ENCODE results near the gene FGF21.

Gene FGF21

GRCh38 chr19:48740164-48740972, 15.0 kb upstream of the FGF21 start, which contains the start of gene RASIP1:
Gene RASIP1, minus strand, starts transcription at chr19:48740610. Its CDS starts 328 bp downstream, at chr19:48740282.
- Histone ChIP-seq H3K36me3 (ENCODE audit: control insufficient read depth in 1 of 2, insufficient read depth in 2 of 2, low read length in 2 of 2) (no peaks in the 10 kb centered on the region), H3K4me2 (ENCODE audit: low read length) (peak within 1 kb of the TSS; percentile 72), H3K23ac (ENCODE audit: low read length) (no peak within 1 kb of the TSS), H3K4me3 (ENCODE audit: low read depth, low read length) (peak within 1 kb of the TSS; percentile 33), H4K91ac (ENCODE audit: low read depth, low read length) (no peak within 1 kb of the TSS), H3K14ac (ENCODE audit: low read length) (no peak within 1 kb of the TSS), H2AK5ac (ENCODE audit: low read length) (no peak within 1 kb of the TSS), H2AFZ (ENCODE audit: insufficient read depth, low read length, poor library complexity) (no peak within 1 kb of the TSS), H4K8ac (ENCODE audit: low read depth, low read length) (no peak within 1 kb of the TSS), H3K79me2 (ENCODE audit: control insufficient read depth, insufficient read depth, low read length, poor library complexity) (no peaks in the 10 kb centered on the region), H3K4me1 (ENCODE audit: control insufficient read depth in 1 of 2, insufficient read depth in 2 of 2, low read length in 2 of 2) (peaks cover 9 to 10% of the 10 kb centered on the region in 2 experiments), H2BK5ac (ENCODE audit: low read depth, low read length, poor library complexity) (no peak within 1 kb of the TSS), H3K9ac (ENCODE audit: low read length) (no peak within 1 kb of the TSS), H3K9me3 (ENCODE audit: insufficient read depth, low read depth, low read length) (peaks cover 4% of the 10 kb centered on the region), H3K4ac (ENCODE audit: low read depth, low read length) (no peak within 1 kb of the TSS), H2BK12ac (ENCODE audit: low read length) (no peak within 1 kb of the TSS), H4K12ac (ENCODE audit: low read depth, low read length) (no peak within 1 kb of the TSS), H2BK120ac (ENCODE audit: insufficient read depth, low read length, poor library complexity) (no peak within 1 kb of the TSS), H3K18ac (ENCODE audit: low read length) (no peak within 1 kb of the TSS), H3K79me1 (ENCODE audit: low read length) (peaks cover 4% of the 10 kb centered on the region), H3K27ac (ENCODE audit: low read depth, low read length) (no peak within 1 kb of the TSS), H3K27me3 (ENCODE audit: insufficient read depth, low read length) (peaks cover 16% of the 10 kb centered on the region)
- no CpG with 5 or more reads among the region's 27 CpGs for WGBS (ENCODE audit: extremely low coverage, insufficient coverage, insufficient read length)
- no peak for DNase-seq

GRCh38 chr19:48741129-48741999, 14.0 kb upstream of the FGF21 start:
- Histone ChIP-seq H3K18ac (ENCODE audit: low read length) (no peak overlapping the region), H3K14ac (ENCODE audit: low read length) (no peak overlapping the region)

GRCh38 chr19:48742096-48742495, 13.2 kb upstream of the FGF21 start:
- Histone ChIP-seq H4K8ac (ENCODE audit: low read depth, low read length) (no peak overlapping the region), H3K79me2 (ENCODE audit: control insufficient read depth, insufficient read depth, low read length, poor library complexity) (no peaks in the 10 kb centered on the region), H2AK5ac (ENCODE audit: low read length) (no peak overlapping the region), H3K27ac (ENCODE audit: low read depth, low read length) (no peak overlapping the region), H3K79me1 (ENCODE audit: low read length) (peaks cover 6% of the 10 kb centered on the region), H3K23ac (ENCODE audit: low read length) (no peak overlapping the region), H2BK5ac (ENCODE audit: low read depth, low read length, poor library complexity) (no peak overlapping the region), H2BK120ac (ENCODE audit: insufficient read depth, low read length, poor library complexity) (no peak overlapping the region), H3K4ac (ENCODE audit: low read depth, low read length) (no peak overlapping the region), H3K14ac (ENCODE audit: low read length) (no peak overlapping the region), H3K18ac (ENCODE audit: low read length) (no peak overlapping the region), H2AFZ (ENCODE audit: insufficient read depth, low read length, poor library complexity) (no peak overlapping the region), H2BK12ac (ENCODE audit: low read length) (no peak overlapping the region), H3K4me1 (ENCODE audit: control insufficient read depth in 1 of 2, insufficient read depth in 2 of 2, low read length in 2 of 2) (peaks cover 10 to 11% of the 10 kb centered on the region in 2 experiments), H3K9ac (ENCODE audit: low read length) (no peak overlapping the region), H3K9me3 (ENCODE audit: insufficient read depth, low read depth, low read length) (peaks cover 8% of the 10 kb centered on the region), H3K4me2 (ENCODE audit: low read length) (no peak overlapping the region), H4K12ac (ENCODE audit: low read depth, low read length) (no peak overlapping the region), H3K27me3 (ENCODE audit: insufficient read depth, low read length) (peaks cover 16% of the 10 kb centered on the region), H4K91ac (ENCODE audit: low read depth, low read length) (no peak overlapping the region), H3K4me3 (ENCODE audit: low read depth, low read length) (no peak overlapping the region), H3K36me3 (ENCODE audit: control insufficient read depth in 1 of 2, insufficient read depth in 2 of 2, low read length in 2 of 2) (no peaks in the 10 kb centered on the region)
- WGBS (ENCODE audit: extremely low coverage, insufficient coverage, insufficient read length): no CpG with 5 or more reads among the region's 11 CpGs
- DNase-seq: no peak

More at GRCh38 chr19:48741129-48741999, 14.0 kb upstream of the FGF21 start:
- no CpG with 5 or more reads among the region's 35 CpGs for WGBS (ENCODE audit: extremely low coverage, insufficient coverage, insufficient read length)
- Histone ChIP-seq H3K4me3 (ENCODE audit: low read depth, low read length) (no peak overlapping the region), H2BK12ac (ENCODE audit: low read length) (no peak overlapping the region), H3K9me3 (ENCODE audit: insufficient read depth, low read depth, low read length) (peaks cover 8% of the 10 kb centered on the region), H3K79me1 (ENCODE audit: low read length) (peaks cover 4% of the 10 kb centered on the region), H3K4me2 (ENCODE audit: low read length) (no peak overlapping the region), H3K9ac (ENCODE audit: low read length) (no peak overlapping the region), H3K27ac (ENCODE audit: low read depth, low read length) (no peak overlapping the region), H3K36me3 (ENCODE audit: control insufficient read depth in 1 of 2, insufficient read depth in 2 of 2, low read length in 2 of 2) (no peaks in the 10 kb centered on the region), H2AFZ (ENCODE audit: insufficient read depth, low read length, poor library complexity) (no peak overlapping the region), H2BK5ac (ENCODE audit: low read depth, low read length, poor library complexity) (no peak overlapping the region), H2BK120ac (ENCODE audit: insufficient read depth, low read length, poor library complexity) (no peak overlapping the region), H3K4ac (ENCODE audit: low read depth, low read length) (no peak overlapping the region), H4K91ac (ENCODE audit: low read depth, low read length) (no peak overlapping the region), H3K79me2 (ENCODE audit: control insufficient read depth, insufficient read depth, low read length, poor library complexity) (no peaks in the 10 kb centered on the region), H4K8ac (ENCODE audit: low read depth, low read length) (no peak overlapping the region), H4K12ac (ENCODE audit: low read depth, low read length) (no peak overlapping the region), H3K23ac (ENCODE audit: low read length) (no peak overlapping the region), H2AK5ac (ENCODE audit: low read length) (no peak overlapping the region), H3K4me1 (ENCODE audit: control insufficient read depth in 1 of 2, insufficient read depth in 2 of 2, low read length in 2 of 2) (peaks cover 9 to 10% of the 10 kb centered on the region in 2 experiments), H3K27me3 (ENCODE audit: insufficient read depth, low read length) (peaks cover 16% of the 10 kb centered on the region)
- DNase-seq: peak in 1 of 2 donors; percentile 23

- no peak overlapping the region for H3K4me3 ChIP-seq (ENCODE audit: low read depth, low read length)
- no peak overlapping the region for H2BK5ac ChIP-seq (ENCODE audit: low read depth, low read length, poor library complexity)
- peaks cover 0 to 3% of the 10 kb centered on the region in 2 experiments for H3K4me1 ChIP-seq (ENCODE audit: control insufficient read depth in 1 of 2, insufficient read depth in 2 of 2, low read length in 2 of 2)
- no peak overlapping the region for H2AK5ac ChIP-seq (ENCODE audit: low read length)
- H2BK12ac ChIP-seq (ENCODE audit: low read length): no peak overlapping the region
- peaks cover 2% of the 10 kb centered on the region for H3K79me1 ChIP-seq (ENCODE audit: low read length)
- no peak overlapping the region for H2AFZ ChIP-seq (ENCODE audit: insufficient read depth, low read length, poor library complexity)
- no peak overlapping the region for H2BK120ac ChIP-seq (ENCODE audit: insufficient read depth, low read length, poor library complexity)
- peaks cover 3% of the 10 kb centered on the region for H3K27me3 ChIP-seq (ENCODE audit: insufficient read depth, low read length)
- H3K14ac ChIP-seq (ENCODE audit: low read length): no peak overlapping the region
- H4K91ac ChIP-seq (ENCODE audit: low read depth, low read length): no peak overlapping the region
- H3K4ac ChIP-seq (ENCODE audit: low read depth, low read length): no peak overlapping the region
- H3K79me2 ChIP-seq (ENCODE audit: control insufficient read depth, insufficient read depth, low read length, poor library complexity): no peaks in the 10 kb centered on the region
- no peak overlapping the region for H4K12ac ChIP-seq (ENCODE audit: low read depth, low read length)
- H3K23ac ChIP-seq (ENCODE audit: low read length): no peak overlapping the region
- H3K18ac ChIP-seq (ENCODE audit: low read length): no peak overlapping the region
- peaks cover 4% of the 10 kb centered on the region for H3K9me3 ChIP-seq (ENCODE audit: insufficient read depth, low read depth, low read length)
- no peak overlapping the region for H3K27ac ChIP-seq (ENCODE audit: low read depth, low read length)
- H4K8ac ChIP-seq (ENCODE audit: low read depth, low read length): no peak overlapping the region
- H3K9ac ChIP-seq (ENCODE audit: low read length): no peak overlapping the region
- H3K36me3 ChIP-seq (ENCODE audit: control insufficient read depth in 1 of 2, insufficient read depth in 2 of 2, low read length in 2 of 2): no peaks in the 10 kb centered on the region
- no peak overlapping the region for H3K4me2 ChIP-seq (ENCODE audit: low read length)
- WGBS (ENCODE audit: extremely low coverage, insufficient coverage, insufficient read length): no CpG with 5 or more reads among the region's 33 CpGs
- peak; percentile 42 to 87 for DNase-seq
These were observed 9.9 kb upstream of the FGF21 start for GRCh38 chr19:48745208-48745995.

Data from trophoblast cell (in vitro differentiated cells and primary cell).